ENCODE results near the gene ECHDC1.

Gene ECHDC1

DNA sequence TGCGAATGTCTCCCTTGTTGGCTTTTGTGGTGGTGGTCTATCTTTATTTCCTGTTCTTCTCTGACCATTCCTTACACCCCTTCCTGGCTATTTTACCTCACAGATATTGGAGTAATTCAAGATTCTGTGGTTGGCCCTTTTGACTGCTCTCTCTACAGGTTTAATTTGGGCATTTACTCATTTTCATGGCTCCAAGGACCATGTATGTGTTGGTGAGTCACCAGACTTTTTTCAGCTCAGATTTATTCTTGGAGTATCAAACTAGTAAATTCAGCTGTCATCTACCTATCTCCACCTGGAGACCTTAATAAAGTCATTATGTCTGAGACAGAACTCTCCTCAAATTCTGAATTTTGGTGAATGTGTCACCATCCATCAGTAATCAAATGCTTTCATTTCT is 61.2 kb downstream of the ECHDC1 start:
- no peak for DNase-seq

DNA sequence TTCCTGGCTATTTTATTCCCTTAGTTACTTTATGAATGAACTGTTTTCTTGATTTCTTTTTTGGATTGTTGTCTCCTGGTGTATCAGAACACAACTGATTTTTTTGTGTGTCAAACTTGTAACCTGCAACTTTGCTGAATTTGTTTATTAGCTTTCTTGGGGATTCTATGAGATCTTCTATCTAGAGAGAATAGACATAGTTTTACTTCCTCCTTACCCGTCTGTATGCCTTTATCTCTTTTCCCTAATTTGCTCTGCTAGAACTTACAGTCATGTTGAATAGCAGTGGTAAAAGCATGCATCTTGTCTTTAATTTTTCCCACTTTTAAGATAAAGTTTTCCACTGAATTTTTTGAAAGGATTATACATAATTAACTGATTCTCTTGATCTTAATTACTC is 63.6 kb downstream of the ECHDC1 start:
- DNase-seq = no peak

DNA sequence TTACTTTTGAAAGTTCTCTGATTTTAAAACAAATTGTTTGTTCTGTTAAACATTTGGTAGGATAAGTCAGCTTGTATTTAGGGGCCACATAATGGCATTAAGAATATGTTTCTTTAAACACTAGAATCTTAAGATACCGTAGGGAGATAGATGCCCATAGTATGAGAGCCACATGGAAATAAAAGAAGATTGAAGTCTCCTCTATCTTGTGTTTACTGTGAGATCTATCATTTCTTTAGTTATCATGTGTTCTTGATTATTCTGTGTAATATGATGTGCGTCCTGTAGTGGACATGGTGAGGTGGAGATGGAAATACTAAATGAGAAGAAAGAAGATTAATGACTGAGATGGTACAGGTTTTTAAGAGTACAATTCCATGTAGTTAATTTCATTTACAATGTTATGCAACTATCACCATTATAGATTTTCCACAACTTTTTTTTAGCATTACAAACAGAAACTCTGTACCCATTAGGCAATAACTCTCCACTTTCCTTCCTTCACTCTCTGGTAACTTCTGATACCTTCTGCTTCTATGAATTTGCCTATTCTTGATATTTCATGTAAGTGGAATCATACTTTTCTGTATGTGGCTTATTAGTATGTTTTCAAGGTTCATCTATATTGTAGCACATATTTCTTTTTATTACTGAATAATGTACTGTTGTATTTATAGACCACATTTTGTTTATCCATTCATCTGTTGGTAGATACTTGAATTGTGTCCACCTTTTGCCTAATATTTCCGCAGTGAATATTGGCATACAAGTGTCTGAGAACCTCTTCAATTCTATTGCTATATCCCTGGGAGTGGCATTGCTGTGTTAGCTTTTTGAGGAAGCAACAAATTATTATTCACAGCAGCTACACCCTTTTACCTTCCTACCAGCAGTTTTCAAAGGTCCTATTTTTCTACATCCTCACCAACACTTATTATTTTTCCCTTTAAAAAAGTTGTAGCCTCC is 65.2 kb downstream of the ECHDC1 start:
- no peak for DNase-seq

DNA sequence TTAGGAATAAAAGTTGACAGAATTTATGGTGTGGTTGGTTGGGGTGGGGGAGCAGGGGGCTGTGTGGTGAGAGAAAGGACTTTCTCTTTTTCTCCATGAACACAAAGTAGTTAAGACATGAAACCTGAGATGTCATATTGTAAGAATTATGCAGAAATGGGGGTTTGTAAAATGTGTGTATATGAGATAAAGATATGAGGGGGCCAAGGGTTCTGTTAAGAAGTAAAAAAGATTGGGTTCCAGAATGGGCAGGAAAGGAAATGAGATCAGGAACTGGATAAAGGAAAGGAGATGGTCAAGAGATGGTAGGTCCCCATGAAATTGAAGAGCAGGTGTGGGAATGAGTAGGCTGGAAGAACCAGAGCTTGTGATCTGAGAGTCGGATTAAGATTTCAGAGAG is 67.1 kb downstream of the ECHDC1 start:
- DNase-seq = no peak

DNA sequence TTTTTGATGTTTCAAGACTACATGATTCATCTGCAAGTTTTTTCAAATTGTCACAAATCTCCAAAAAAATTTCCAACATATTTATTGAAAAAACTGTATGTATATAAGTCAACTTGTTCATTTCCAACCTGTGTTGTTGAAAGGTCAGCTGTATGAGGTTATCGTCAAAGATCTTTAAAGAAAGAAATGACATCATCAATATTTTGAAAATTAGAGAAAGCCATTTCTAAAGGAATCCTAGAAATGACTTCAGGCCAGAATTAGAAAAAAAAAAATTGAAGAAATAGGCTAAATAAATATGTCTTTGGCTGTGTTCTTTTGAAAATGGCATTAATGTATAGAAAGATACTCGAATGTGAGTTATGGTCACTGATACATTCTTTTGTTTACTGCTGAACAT is 69.9 kb downstream of the ECHDC1 start:
- DNase-seq = no peak

DNA sequence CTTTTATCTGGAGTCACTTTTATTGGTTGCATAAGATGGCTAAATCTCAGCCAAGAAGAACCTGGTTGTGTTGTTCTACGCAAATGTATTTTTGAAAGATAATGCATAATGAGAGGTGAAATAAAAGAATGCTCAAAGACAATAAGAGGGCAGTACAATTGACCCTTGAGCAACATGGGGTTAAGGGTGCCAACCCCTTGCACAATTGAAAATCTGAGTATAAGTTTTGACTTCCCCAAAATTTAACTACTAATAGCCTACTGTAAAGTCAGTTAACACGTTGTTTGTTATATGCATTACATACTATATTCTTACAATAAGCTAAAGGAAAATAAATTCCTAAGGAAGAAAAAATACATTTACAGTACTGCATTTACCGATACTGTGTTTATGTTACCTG is 70.8 kb downstream of the ECHDC1 start:
- no peak for DNase-seq

DNA sequence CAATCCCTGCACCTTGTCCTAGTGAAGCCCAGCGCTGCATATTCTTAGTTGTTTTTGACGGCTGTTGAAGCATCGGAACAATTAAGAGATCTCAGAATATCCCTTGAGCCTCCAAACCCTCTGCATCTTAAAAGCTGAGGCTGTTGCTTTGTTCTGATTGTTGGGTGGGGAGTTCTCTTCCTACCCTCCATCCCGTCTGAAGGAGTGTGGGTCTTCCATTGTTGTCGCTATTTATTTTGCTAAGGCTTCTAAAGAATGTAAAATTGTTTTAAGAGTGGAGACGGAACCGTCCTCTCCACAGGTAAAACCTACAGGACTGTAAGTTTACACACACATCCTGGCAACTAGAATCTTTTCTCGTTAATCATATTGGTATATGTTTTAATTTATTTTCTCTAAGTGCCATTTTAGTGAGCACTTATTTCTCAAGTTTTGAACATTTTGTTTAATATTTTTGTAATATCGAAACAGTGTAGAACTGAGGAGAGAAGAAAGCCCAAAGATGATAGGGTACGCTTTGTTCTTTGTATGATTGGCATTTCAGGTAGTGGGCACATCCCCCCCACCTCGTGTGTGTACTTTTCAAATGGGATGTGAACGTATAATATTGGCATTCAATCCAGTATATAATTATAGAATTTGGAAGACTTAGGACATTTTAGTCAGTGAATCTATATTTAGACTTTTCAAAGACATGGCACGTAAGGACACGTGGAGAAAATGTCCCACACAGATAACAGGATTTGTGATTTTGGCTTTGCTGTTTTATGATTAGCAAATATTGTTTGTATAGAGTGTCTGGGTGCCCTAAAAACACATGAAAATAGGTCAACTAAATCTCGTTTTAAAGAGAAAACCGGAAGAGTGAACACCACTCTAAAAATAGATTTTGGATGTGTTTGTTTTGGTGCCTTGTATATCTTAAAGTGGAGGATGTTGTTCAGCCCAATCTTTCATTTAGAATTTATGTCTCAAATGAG is 75.5 kb downstream of the ECHDC1 start:
- peak in 1 of 5 donors; percentile 19 for DNase-seq

DNA sequence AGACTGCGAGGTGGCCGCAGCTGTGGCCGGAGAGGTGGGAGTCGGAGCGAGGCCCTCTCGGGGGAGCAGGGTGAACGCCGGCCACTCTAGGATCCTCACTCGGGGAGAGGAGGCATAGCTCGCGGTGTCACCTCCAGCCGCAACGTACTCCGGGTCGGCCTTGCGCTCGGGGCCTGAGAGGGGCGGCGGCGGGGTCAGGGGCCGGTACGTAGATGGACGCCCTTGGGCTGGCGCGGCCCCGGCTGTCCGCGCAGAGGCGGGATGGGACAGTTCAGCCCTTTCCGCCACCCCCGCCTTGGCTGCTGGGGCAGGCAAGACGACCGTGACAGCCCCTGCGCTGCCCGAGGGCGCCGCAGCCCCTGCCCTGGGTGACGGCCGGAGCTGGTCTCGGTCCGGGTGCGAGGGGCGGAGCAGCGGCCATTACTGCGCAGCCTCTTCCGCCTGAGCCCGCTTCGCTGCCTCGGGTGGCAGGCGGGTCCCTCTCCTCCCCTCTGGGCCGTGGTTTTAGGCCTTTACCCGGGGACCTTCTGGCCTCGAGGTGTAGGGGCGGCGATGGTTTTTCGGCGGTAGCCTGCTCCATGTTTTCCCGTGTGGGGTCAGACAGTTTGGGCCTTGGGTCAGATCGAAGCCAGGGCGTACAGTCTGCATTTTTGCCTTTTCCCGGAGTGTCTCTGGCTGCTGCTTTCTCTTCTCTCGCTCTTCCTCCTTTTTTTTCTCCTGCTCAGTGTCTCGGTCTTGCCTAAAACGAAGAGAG is 76.3 kb downstream of the ECHDC1 start:
- peak; percentile 14 to 59 (median 30) for DNase-seq

DNA sequence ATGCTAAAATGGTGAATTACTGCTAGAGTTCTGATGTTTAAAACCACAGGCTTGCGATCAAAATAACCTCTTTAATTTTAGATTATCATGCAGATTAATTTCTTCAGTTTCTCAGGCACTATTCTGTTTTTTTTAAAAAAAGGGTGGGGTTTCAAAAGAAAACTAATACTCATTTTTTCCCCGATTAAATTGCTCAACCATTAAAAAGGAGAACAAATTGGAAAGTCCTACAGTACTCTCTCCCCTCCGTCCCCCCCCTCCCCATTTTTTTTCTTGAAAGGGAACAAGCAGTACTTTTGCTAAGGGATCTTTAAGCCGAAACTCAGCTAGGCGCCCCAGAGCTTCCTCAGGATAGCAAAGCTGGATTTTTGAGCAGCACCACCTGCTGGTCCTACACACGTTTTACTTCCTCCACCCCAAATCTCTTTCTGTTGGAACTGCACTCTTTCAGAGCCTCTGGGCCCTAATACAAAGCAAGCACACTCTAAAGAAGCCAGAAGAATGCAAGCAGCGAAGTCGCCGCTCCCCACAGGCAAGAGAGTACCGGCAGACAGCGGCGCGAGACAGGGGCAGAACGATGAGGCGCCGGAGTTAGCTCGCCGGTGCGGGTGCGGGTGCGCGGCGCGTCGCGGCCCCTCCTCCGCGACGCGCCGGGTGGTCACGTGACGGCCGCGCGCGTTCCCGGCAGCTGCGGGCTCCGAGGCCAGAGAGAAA is 77.1 kb downstream of the ECHDC1 start, which contains the start of gene RNF146:
RNF146 (plus strand) TSS at position 687 of the 714 bp plus-strand sequence. CDS start 13,475 bp downstream, outside the sequence.
- peak; percentile 48 to 80 (median 55) for DNase-seq

DNA sequence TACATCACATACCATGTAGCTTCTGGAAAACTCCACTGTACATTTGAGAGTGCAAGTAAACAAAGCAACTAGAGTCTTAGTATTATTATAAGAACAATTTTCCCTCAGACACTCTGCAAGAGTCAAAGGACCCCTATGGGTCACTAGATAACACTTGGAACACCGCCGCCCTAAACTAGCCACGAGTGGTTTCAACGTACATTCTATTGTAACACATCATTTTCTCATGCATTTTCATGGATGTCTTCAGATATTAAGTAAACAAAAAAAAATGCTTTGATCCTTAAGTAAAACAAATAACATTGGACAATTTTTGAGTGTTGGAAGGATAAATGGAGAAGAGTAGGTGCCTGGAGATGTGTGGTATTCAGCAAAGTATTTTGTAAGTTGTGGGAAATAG is 79.9 kb downstream of the ECHDC1 start:
- DNase-seq = no peak

DNA sequence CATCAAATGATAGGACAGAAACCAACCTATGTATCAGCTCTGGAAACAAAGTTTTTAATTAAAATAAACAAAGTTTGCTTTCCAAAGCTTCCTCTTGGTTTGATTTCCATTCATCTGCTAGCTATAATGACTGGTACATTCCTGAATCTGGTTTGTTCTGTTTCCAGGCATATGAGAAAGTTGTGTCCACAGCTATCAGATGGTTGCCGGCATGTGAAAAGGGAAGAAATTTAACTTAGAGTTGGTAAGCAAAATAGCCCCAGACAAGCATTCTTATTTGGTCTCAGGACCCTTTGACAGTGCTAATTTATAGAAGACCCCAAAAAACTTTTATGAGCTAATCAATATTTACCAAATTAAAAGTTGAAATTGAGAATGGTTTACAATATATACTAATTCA is 80.5 kb downstream of the ECHDC1 start:
- no peak for DNase-seq

DNA sequence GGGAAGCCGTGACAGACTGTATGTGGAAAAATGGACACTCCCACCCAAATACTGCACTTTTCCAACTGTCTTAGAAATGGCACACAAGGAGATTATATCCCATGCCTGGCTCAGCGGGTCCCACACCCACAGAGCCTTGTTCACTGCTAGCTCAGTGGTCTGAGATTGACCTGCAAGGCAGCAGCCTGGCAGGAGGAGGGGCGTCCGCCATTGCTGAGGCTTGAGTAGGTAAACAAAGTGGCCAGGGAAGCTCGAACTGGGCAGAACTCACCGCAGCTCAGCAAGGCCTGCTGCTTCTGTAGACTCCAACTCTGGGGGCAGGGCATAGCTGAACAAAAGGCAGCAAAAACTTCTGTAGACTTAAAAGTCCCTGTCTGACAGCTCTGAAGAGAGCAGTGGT is 88.1 kb downstream of the ECHDC1 start:
- DNase-seq = no peak

DNA sequence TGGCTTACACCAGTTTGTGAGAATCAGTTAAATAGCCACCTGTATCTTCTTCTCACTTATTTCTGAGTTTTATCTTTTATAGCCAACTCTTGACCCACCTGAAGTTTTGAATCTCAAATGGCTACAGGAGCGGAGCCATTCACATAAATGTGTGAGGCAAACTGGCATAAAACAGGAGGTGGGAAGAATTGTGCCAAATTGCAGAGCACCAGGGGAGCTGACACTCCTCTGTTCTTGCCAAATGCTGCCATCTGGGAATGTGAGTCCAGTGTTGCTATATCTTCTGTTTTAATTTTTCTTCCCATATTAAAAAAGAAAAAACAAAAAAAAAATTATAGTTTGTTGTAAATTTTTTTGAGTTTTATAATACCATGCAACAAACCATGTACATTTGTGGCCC is 93.8 kb downstream of the ECHDC1 start:
- DNase-seq = no peak

DNA sequence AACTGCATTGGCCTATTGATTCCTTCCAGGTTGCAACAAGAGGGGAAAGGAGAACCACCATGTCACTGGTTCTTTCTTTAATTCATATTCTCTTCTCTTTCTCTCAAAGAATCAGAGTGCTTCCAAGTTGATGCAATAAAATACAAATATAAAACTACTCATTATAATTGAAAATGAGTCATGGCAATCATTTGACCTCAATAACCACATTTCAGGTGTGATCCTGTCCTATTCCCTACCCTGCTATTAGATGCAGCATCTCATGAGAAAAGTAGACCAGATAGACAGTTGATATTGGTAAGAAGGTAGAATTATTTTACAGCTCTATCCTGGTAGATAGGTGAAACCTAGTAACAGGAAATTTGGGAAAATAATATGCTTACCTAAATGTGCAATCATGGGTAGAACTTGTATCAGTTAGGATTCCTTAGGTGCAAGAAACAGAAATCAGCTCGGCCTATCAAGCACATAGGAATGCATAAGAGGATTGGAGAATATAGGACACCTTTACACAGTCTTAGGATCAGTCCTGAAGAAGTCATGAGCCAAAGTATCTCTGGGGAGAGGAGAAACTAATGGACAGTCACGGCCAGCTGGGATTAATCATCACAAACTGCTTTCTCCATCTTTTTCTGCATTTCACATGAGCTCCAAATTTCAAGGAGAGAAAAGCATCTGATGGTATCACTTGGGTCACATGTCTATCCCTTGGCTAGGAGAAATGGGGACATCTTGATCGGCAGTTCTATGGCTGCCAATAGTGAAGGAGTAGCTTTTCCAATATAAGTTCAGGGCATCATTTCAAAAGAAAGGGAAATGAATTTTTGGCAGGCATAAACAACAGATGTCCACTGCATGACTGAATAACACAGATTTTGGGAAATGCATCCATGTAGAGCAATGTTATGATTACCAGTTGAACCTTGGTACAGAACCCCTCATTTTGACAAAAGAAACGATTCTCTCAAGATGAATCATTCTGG is 96.0 kb downstream of the ECHDC1 start:
- DNase-seq = no peak

DNA sequence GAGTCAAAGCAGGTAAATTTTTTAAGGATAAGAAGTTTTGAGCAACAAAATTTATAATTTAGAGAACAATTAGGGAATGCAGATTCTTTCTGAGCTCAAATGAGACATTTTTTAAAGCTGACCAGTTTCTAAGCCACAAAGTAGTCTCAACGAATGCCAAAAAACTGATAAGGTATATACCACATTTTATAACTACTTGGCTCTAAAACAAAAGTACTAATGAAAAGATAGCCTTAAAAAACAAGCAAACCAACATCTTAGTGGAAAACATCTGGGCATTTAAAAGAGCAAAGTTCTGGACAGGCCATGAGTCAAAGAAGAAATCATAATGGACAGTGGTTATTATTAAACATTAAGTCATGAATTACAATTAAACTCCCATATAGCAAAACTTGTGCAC is 99.9 kb downstream of the ECHDC1 start:
- DNase-seq = no peak

Measured in T-helper 1 cell (primary cell).